GM12878 (cell line): ENCODE measurements around the gene RPS4Y2. TPM values are rescaled to one million over a fixed set of nuclear protein-coding genes. Genes with fewer than 3 reads are reported as not detected.

Experiments
- ATAC-seq: fragments of 200-7000 bp; cut with Tn5 transposase; 3 replicates; pipeline ENCODE4 v1.9.1; 2020; ENCODE audit warnings: mild to moderate bottlenecking, moderate library complexity
- BruUV-seq: library from RNA; stranded (reverse); fragments of 400-500 nt; replicated peaks from 2 replicates; lab custom pipeline; 2021; lab: Mats Ljungman, UMichigan
- CTCF ChIA-PET: fragments of 300-600 bp; sonication (Branson Sonifier 250); formaldehyde crosslinking; extraction: SDS; loops from one replicate; lab custom pipeline; 2021; ENCODE audit warnings: inconsistent platforms; lab: Yijun Ruan, JAX
- POLR2A ChIA-PET: fragments of 350-600 bp; formaldehyde crosslinking; extraction: SDS; loops from one replicate; lab custom pipeline; 2021; ENCODE audit warnings: inconsistent platforms; lab: Charles Lee
- RAD21 ChIA-PET: fragments of 300-600 bp; sonication (Branson Sonifier 250); formaldehyde crosslinking; loops from one replicate; lab custom pipeline; 2023; ENCODE audit warnings: antibody characterized with exemption; ENCODE audit not compliant: unreplicated experiment; lab: Charles Lee
- SMC1A ChIA-PET: fragments of 300-600 bp; sonication (Branson Sonifier 250); formaldehyde crosslinking; loops from one replicate; lab custom pipeline; 2023; ENCODE audit not compliant: unreplicated experiment, uncharacterized antibody; lab: Charles Lee
- DNase-seq: peaks from one replicate; pipeline ENCODE4 v3.0.0-alpha.2; 2011; ENCODE audit warnings: low read depth, low spot score
- FAIRE-seq: peaks from 3 replicates; lab custom pipeline; 2011; peaks lifted over from hg19 to GRCh38; lab: Jason Lieb, UNC
- H2AFZ ChIP-seq: 2 replicates; pipeline ENCODE4 v1.6.0; 2011; ENCODE audit warnings: low read depth, low read length, control low read depth; ENCODE audit not compliant: control insufficient read depth
- H3K27ac ChIP-seq: 2 replicates; pipeline ENCODE4 v1.5.1; 2011; ENCODE audit warnings: control low read depth; ENCODE audit not compliant: control insufficient read depth, insufficient read depth
- H3K27me3 ChIP-seq, 2 experiments: replicated peaks in 1 of 2; 2 replicates each; pipeline versions ENCODE4 v1.6.0 to v1.6.1; 2011; ENCODE audit warnings: low read length in 1 of 2; ENCODE audit not compliant: control insufficient read depth in 2 of 2, insufficient read depth in 2 of 2
- H3K36me3 ChIP-seq, 2 experiments: 2 replicates each; pipeline ENCODE4 v1.5.1; 2011; ENCODE audit warnings: low read length in 1 of 2; ENCODE audit not compliant: control insufficient read depth in 2 of 2, insufficient read depth in 2 of 2
- H3K4me1 ChIP-seq: 2 replicates; pipeline ENCODE4 v1.6.1; 2011; ENCODE audit warnings: mild to moderate bottlenecking, low read length, moderate library complexity, mixed read lengths; ENCODE audit not compliant: control insufficient read depth, insufficient read depth
- H3K4me2 ChIP-seq: 2 replicates; pipeline ENCODE4 v1.6.0; 2011; ENCODE audit warnings: control low read depth; ENCODE audit not compliant: control insufficient read depth, insufficient read depth
- H3K4me3 ChIP-seq: fragments of 200-600 bp; sonication (generic); 2 replicates; pipeline ENCODE4 v1.5.1; 2016
- H3K79me2 ChIP-seq: 2 replicates; pipeline ENCODE4 v1.6.0; 2011; ENCODE audit warnings: low read length; ENCODE audit not compliant: control insufficient read depth, insufficient read depth
- H3K9ac ChIP-seq: 2 replicates; pipeline ENCODE4 v1.8.0; 2011; ENCODE audit warnings: low read length, control low read depth, mixed read lengths; ENCODE audit not compliant: control insufficient read depth, insufficient read depth
- H3K9me3 ChIP-seq: replicated peaks from 3 replicates; pipeline ENCODE4 v1.5.1; 2011; ENCODE audit warnings: mild to moderate bottlenecking, low read length; ENCODE audit not compliant: control insufficient read depth, insufficient read depth
- H4K20me1 ChIP-seq: 2 replicates; pipeline ENCODE4 v1.6.0; 2011; ENCODE audit not compliant: control insufficient read depth, insufficient read depth
- CEBPB ChIP-seq, 2 experiments: fragments of 150-350 bp in 1 of 2; IDR thresholded peaks; 2 replicates each; pipeline ENCODE4 v1.6.1; 2012 to 2014; ENCODE audit warnings: low read depth in 2 of 2, low read length in 2 of 2, borderline replicate concordance in 1 of 2, inconsistent platforms in 1 of 2
- CHD4 ChIP-seq: fragments of 200-600 bp; sonication (generic); IDR thresholded peaks from 2 replicates; pipeline ENCODE4 v1.6.1; 2016; ENCODE audit warnings: mild to moderate bottlenecking
- CREB1 ChIP-seq: IDR thresholded peaks from 2 replicates; pipeline ENCODE4 v1.6.1; 2012; ENCODE audit warnings: low read depth, mild to moderate bottlenecking, inconsistent platforms
- EP300 ChIP-seq, 2 experiments: fragments of 150-350 bp in 1 of 2; IDR thresholded peaks; 2 replicates each; pipeline ENCODE4 v1.6.1; 2011 to 2012; ENCODE audit warnings: low read depth in 2 of 2, low read length in 2 of 2, borderline replicate concordance in 1 of 2, improper control_type of control experiment in 1 of 2, inconsistent platforms in 1 of 2; ENCODE audit not compliant: control insufficient read depth in 1 of 2
- GATAD2B ChIP-seq: fragments of 450-650 bp; conservative IDR thresholded peaks from 2 replicates; pipeline ENCODE4 v1.6.1; 2017; ENCODE audit warnings: low read depth, mild to moderate bottlenecking, moderate library complexity
- HDAC2 ChIP-seq: fragments of 200-600 bp; sonication (generic); IDR thresholded peaks from 2 replicates; pipeline ENCODE4 v1.6.1; 2017
- HSF1 ChIP-seq: fragments of 150-350 bp; IDR thresholded peaks from 2 replicates; pipeline ENCODE4 v1.6.1; 2014; ENCODE audit warnings: mild to moderate bottlenecking, low read depth, low read length
- MEF2B ChIP-seq: fragments of 450-650 bp; IDR thresholded peaks from 2 replicates; pipeline ENCODE4 v1.6.1; 2018; ENCODE audit warnings: mild to moderate bottlenecking, moderate library complexity; ENCODE audit not compliant: partially characterized antibody, poor library complexity, severe bottlenecking
- MTA2 ChIP-seq: fragments of 450-650 bp; IDR thresholded peaks from 2 replicates; pipeline ENCODE4 v1.6.1; 2016; ENCODE audit warnings: low read depth, mild to moderate bottlenecking, moderate library complexity
- RCOR1 ChIP-seq: conservative IDR thresholded peaks from 2 replicates; pipeline ENCODE4 v1.6.1; 2012; ENCODE audit warnings: low read depth, low read length, improper control_type of control experiment
- SUPT20H ChIP-seq: IDR thresholded peaks from 2 replicates; pipeline ENCODE4 v1.6.1; 2011; ENCODE audit warnings: low read depth, mild to moderate bottlenecking, low read length, moderate library complexity, borderline replicate concordance; ENCODE audit not compliant: control insufficient read depth
- WGBS: methylation state at CpG from one replicate; pipeline ENCODE4 v1.1.6; 2016; ENCODE audit warnings: low lambda C conversion rate; ENCODE audit not compliant: insufficient replicate concordance, insufficient coverage; ENCODE audit errors: missing lambda C conversion rate; 5-methylcytosine and 5-hydroxymethylcytosine counted together
- in situ Hi-C: fragments of 300-500 bp; cut with MboI; formaldehyde crosslinking; loops from 9 replicates; pipeline ENCODE4 v1.14.3; 2018; ENCODE audit warnings: mixed read lengths
- intact Hi-C: fragments of 100-400 bp; cut with micrococcal nuclease; formaldehyde crosslinking; loops from one replicate; pipeline ENCODE4 v1.14.2; 2022; ENCODE audit not compliant: unreplicated experiment
- polyA plus RNA-seq, 11 experiments: library from polyadenylated mRNA; depleted of rRNA in 4 of 11; unstranded in 6 of 11; stranded (reverse) in 5 of 11; fragments of >200 nt; fragmentation: Nextera tagmentation in 4 of 11; fragmentation: Illumina TruSeq in 1 of 11; extraction: Ambion mirVana in 4 of 11; extraction: Trizol in 1 of 11; gene quantifications; 1 replicate in 1 of 11; 2 replicates in 10 of 11; pipeline versions ENCODE4 v1.2.1 to v1.2.3, GENCODE V29; 2011 to 2016; ENCODE audit warnings: inconsistent platforms in 2 of 11, missing spikeins in 2 of 11, low read depth in 1 of 11
- total RNA-seq, 4 experiments: library from RNA; depleted of rRNA in 3 of 4; stranded (reverse); fragments of >200 nt in 3 of 4; fragmentation: Illumina TruSeq in 1 of 4; extraction: Trizol in 1 of 4; gene quantifications; 2 replicates each; pipeline versions ENCODE4 v1.2.1 to v1.2.3, GENCODE V29; 2013 to 2021
- TF ChIP-seq, protein P1 (sequence below): IDR thresholded peaks from 2 replicates; pipeline ENCODE4 v1.6.1; 2011; ENCODE audit warnings: borderline replicate concordance, low read depth, mild to moderate bottlenecking, moderate library complexity, low read length; ENCODE audit not compliant: insufficient read depth, poor library complexity, severe bottlenecking

The RPS4Y2 gene
- total and polyA plus RNA-seq, 10 of the 15 experiments (the other 5 are each of a cell fraction or from before 2014, with no cell fraction given), result not detected

DNA sequence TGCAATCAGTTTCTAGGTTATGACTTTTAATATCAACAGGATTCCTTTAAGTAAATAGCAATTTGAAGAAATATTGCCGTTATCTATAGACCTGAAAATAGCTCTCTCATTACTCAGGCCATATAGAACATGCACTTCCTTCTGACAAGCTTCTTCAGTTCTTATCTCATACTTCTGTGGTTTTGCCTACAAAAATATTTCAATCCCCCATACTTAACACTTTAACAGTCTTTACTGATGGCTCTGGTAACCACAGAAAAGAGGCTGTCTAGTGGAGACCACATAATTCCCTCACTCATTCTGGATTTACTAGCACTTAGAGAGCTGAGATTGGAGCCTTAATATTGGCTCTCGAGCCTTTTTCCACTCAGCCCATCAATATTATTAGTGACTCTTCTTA lies 46.8 kb downstream of the RPS4Y2 start (continued):
- TF ChIP-seq SUPT20H (no peak), MTA2 (no peak), CEBPB (IDR thresholded peaks at IDR 0.05; ENCODE audit: borderline replicate concordance in 1 of 2, low read depth in 2 of 2, low read length in 2 of 2) (no peak), RCOR1 (no peak), EP300 (IDR thresholded peaks at IDR 0.05; ENCODE audit: borderline replicate concordance in 1 of 2, control insufficient read depth in 1 of 2, low read depth in 2 of 2, low read length in 2 of 2) (no peak), GATAD2B (no peak)

GRCh38 chrY:20806243-20806642 lies 50.3 kb downstream of the RPS4Y2 start:
- TF ChIP-seq MTA2 (no peak), HDAC2 (no peak), MEF2B (no peak), CHD4 (no peak), HSF1 (no peak), CREB1 (no peak)
- TF ChIP-seq, protein P1, sequence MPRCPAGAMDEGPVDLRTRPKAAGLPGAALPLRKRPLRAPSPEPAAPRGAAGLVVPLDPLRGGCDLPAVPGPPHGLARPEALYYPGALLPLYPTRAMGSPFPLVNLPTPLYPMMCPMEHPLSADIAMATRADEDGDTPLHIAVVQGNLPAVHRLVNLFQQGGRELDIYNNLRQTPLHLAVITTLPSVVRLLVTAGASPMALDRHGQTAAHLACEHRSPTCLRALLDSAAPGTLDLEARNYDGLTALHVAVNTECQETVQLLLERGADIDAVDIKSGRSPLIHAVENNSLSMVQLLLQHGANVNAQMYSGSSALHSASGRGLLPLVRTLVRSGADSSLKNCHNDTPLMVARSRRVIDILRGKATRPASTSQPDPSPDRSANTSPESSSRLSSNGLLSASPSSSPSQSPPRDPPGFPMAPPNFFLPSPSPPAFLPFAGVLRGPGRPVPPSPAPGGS, result no peak
- ChIA-PET RAD21 (no interaction called here), SMC1A (no interaction called here), POLR2A (no interaction called here), CTCF (no interaction called here)
- Histone ChIP-seq H3K27me3 (no peaks in the 10 kb centered on the region), H2AFZ (no peak overlapping the region), H3K9me3 (no peaks in the 10 kb centered on the region), H3K9ac (no peak overlapping the region), H3K4me3 (no peak overlapping the region), H3K4me2 (no peak overlapping the region), H3K36me3 (no peaks in the 10 kb centered on the region), H3K27ac (no peak overlapping the region), H3K79me2 (no peaks in the 10 kb centered on the region), H4K20me1 (no peaks in the 10 kb centered on the region), H3K4me1 (no peaks in the 10 kb centered on the region)
- ATAC-seq, result no peak
- no peak for DNase-seq
- in situ Hi-C loops, result no loop called here
- no CpG with 5 or more reads among the region's 3 CpGs for WGBS
- BruUV-seq, result no TSS peak
- intact Hi-C loops, result no loop called here
- no peak for FAIRE-seq
